ENCODE measurements around the gene RILPL1. TPM values are rescaled to one million over a fixed set of nuclear protein-coding genes. Genes with fewer than 3 reads are reported as not detected.

Gene RILPL1
- total RNA-seq, 1 donor, result 16.3 TPM

- TF ChIP-seq CTCF (IDR thresholded peaks at IDR 0.05; ENCODE audit: extremely low read depth, low read depth, low read length), result no peak
- Histone ChIP-seq H3K4me2 (ENCODE audit: insufficient read depth, low read length) (no peak overlapping the region), H3K36me3 (ENCODE audit: insufficient read depth, low read length) (peaks cover 13% of the 10 kb centered on the region), H3K79me2 (ENCODE audit: insufficient read depth, low read length) (peaks cover 67% of the 10 kb centered on the region), H3K27me3 (ENCODE audit: insufficient read depth, low read length) (no peaks in the 10 kb centered on the region), H3K27ac (ENCODE audit: low read depth, low read length) (no peak overlapping the region), H2AFZ (ENCODE audit: low read length) (no peak overlapping the region), H4K20me1 (ENCODE audit: insufficient read depth, low read length) (peaks cover 17% of the 10 kb centered on the region), H3K9me3 (ENCODE audit: low read depth, low read length) (no peaks in the 10 kb centered on the region), H3K4me3 (ENCODE audit: insufficient read depth, low read length) (no peak overlapping the region), H3K4me1 (ENCODE audit: insufficient read depth, low read length) (peaks cover 18% of the 10 kb centered on the region)
- no peak for DNase-seq (ENCODE audit: insufficient read length, low spot score, missing footprints)
Measured at GRCh38 chr12:123529686-123530085, 3.8 kb downstream of the RILPL1 start.

GRCh38 chr12:123528858-123529257 is 4.7 kb downstream of the RILPL1 start:
- Histone ChIP-seq H3K4me3 (ENCODE audit: insufficient read depth, low read length) (no peak overlapping the region), H3K4me1 (ENCODE audit: insufficient read depth, low read length) (peaks cover 16% of the 10 kb centered on the region), H3K79me2 (ENCODE audit: insufficient read depth, low read length) (peaks cover 75% of the 10 kb centered on the region), H3K36me3 (ENCODE audit: insufficient read depth, low read length) (peaks cover 18% of the 10 kb centered on the region), H3K27me3 (ENCODE audit: insufficient read depth, low read length) (no peaks in the 10 kb centered on the region), H2AFZ (ENCODE audit: low read length) (no peak overlapping the region), H3K27ac (ENCODE audit: low read depth, low read length) (no peak overlapping the region), H3K4me2 (ENCODE audit: insufficient read depth, low read length) (no peak overlapping the region), H3K9me3 (ENCODE audit: low read depth, low read length) (no peaks in the 10 kb centered on the region), H4K20me1 (ENCODE audit: insufficient read depth, low read length) (peaks cover 24% of the 10 kb centered on the region)
- DNase-seq (ENCODE audit: insufficient read length, low spot score, missing footprints), result no peak
- no peak for TF ChIP-seq CTCF (IDR thresholded peaks at IDR 0.05; ENCODE audit: extremely low read depth, low read depth, low read length)

- Histone ChIP-seq H3K9me3 (ENCODE audit: low read depth, low read length) (no peaks in the 10 kb centered on the region), H3K4me1 (ENCODE audit: insufficient read depth, low read length) (peaks cover 3% of the 10 kb centered on the region), H3K79me2 (ENCODE audit: insufficient read depth, low read length) (peaks cover 66% of the 10 kb centered on the region), H3K4me2 (ENCODE audit: insufficient read depth, low read length) (no peak overlapping the region), H3K27me3 (ENCODE audit: insufficient read depth, low read length) (no peaks in the 10 kb centered on the region), H3K36me3 (ENCODE audit: insufficient read depth, low read length) (peaks cover 39% of the 10 kb centered on the region), H3K27ac (ENCODE audit: low read depth, low read length) (no peak overlapping the region), H2AFZ (ENCODE audit: low read length) (no peak overlapping the region), H3K4me3 (ENCODE audit: insufficient read depth, low read length) (no peak overlapping the region), H4K20me1 (ENCODE audit: insufficient read depth, low read length) (peaks cover 16% of the 10 kb centered on the region)
- no peak for TF ChIP-seq CTCF (IDR thresholded peaks at IDR 0.05; ENCODE audit: extremely low read depth, low read depth, low read length)
- no peak for DNase-seq (ENCODE audit: insufficient read length, low spot score, missing footprints)
Measured at GRCh38 chr12:123526542-123527080, 6.9 kb downstream of the RILPL1 start.

GRCh38 chr12:123524378-123524777 is 9.1 kb downstream of the RILPL1 start:
- Histone ChIP-seq H3K9me3 (ENCODE audit: low read depth, low read length) (no peaks in the 10 kb centered on the region), H3K27ac (ENCODE audit: low read depth, low read length) (no peak overlapping the region), H3K27me3 (ENCODE audit: insufficient read depth, low read length) (no peaks in the 10 kb centered on the region), H3K4me3 (ENCODE audit: insufficient read depth, low read length) (no peak overlapping the region), H2AFZ (ENCODE audit: low read length) (no peak overlapping the region), H4K20me1 (ENCODE audit: insufficient read depth, low read length) (peaks cover 18% of the 10 kb centered on the region), H3K79me2 (ENCODE audit: insufficient read depth, low read length) (peaks cover 56% of the 10 kb centered on the region), H3K36me3 (ENCODE audit: insufficient read depth, low read length) (peaks cover 41% of the 10 kb centered on the region), H3K4me1 (ENCODE audit: insufficient read depth, low read length) (peaks cover 8% of the 10 kb centered on the region), H3K4me2 (ENCODE audit: insufficient read depth, low read length) (no peak overlapping the region)
- no peak for TF ChIP-seq CTCF (IDR thresholded peaks at IDR 0.05; ENCODE audit: extremely low read depth, low read depth, low read length)
- no peak for DNase-seq (ENCODE audit: insufficient read length, low spot score, missing footprints)
